Effector memory CD8-positive, alpha-beta T cell (primary cell): ENCODE data around the gene FAM167B.
A peak's percentile ranks its signal among the peaks of the same experiment; 100 is the strongest.
"Not testable (repeated sequence)": the region's sequence is repeated elsewhere in the genome, so short reads cannot be mapped to it uniquely, and the experiment has no call there.

Experiments used
- ATAC-seq: fragments of 150-1000 bp; cut with Tn5 transposase; replicated peaks from 2 replicates; pipeline ENCODE4 v1.10.0; 2021; ENCODE audit warnings: mild to moderate bottlenecking, moderate library complexity
- DNase-seq, 3 experiments: peaks; one replicate each; pipeline ENCODE4 v3.0.0; 2021
- H3K27ac Mint-ChIP-seq, 2 donors: one replicate each; pipeline ENCODE4 v1.8.0; 2022; ENCODE audit warnings: mild to moderate bottlenecking in 2 of 2, mixed read lengths in 2 of 2, moderate library complexity in 2 of 2
- H3K27me3 Mint-ChIP-seq, 2 donors: one replicate each; pipeline ENCODE4 v1.8.0; 2022; ENCODE audit warnings: mixed read lengths in 2 of 2
- H3K36me3 Mint-ChIP-seq: one replicate; pipeline ENCODE4 v1.8.0; 2022; ENCODE audit warnings: mild to moderate bottlenecking, moderate library complexity, mixed read lengths; ENCODE audit not compliant: insufficient read depth
- H3K4me1 Mint-ChIP-seq, 2 donors: one replicate each; pipeline ENCODE4 v1.8.0; 2022; ENCODE audit warnings: low read depth in 2 of 2, mixed read lengths in 2 of 2
- H3K4me3 Mint-ChIP-seq, 2 donors: one replicate each; pipeline ENCODE4 v1.8.0; 2022; ENCODE audit warnings: mild to moderate bottlenecking in 2 of 2, mixed read lengths in 2 of 2, moderate library complexity in 2 of 2
- H3K9me3 Mint-ChIP-seq, 2 donors: one replicate each; pipeline ENCODE4 v1.8.0; 2022; ENCODE audit warnings: mixed read lengths in 2 of 2

Gene FAM167B

DNA sequence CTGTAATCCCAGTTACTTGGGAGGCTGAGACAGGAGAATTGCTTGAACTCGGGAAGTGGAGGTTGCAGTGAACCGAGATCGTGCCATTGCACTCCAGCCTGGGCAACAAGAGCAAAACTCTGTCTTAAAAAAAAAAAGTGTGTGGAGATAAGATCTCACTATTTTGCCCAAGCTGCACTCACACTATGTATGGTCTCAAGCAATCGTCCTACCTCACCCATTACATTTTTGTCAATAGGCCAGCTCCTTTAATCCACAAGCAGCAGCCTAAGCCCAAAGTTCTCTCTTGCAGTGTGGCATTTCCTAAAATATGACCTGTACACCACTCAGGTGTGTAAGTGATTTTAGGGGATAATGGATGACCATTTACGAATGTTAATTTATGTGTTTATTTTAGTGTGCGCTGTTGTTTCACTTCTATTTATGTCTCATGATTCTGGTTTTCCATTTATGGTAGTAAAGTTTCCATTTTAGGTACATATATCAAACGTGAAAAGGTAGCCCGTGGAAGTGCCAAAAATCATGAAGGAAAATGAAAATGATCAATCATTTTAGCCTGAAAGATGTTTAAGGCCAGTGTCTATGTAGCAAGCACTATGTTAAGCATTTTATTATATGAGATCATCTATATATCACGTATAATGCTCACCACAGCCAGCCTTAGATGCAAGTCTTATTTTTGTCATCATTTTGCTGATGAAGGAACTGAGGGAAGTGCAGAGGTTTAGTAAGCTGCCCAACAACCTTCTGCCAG lies 9.6 kb downstream of the FAM167B start:
- Mint-ChIP-seq H3K36me3 (peaks cover 77% of the 10 kb centered on the region), H3K27ac (peak overlapping the region; percentile 91 to 94), H3K27me3 (no peaks in the 10 kb centered on the region), H3K4me3 (peak overlapping the region; percentile 75 to 79), H3K9me3 (no peaks in the 10 kb centered on the region), H3K4me1 (peaks cover 52 to 55% of the 10 kb centered on the region in 2 donors)
- ATAC-seq, result peak; percentile 19
- DNase-seq, result no peak

DNA sequence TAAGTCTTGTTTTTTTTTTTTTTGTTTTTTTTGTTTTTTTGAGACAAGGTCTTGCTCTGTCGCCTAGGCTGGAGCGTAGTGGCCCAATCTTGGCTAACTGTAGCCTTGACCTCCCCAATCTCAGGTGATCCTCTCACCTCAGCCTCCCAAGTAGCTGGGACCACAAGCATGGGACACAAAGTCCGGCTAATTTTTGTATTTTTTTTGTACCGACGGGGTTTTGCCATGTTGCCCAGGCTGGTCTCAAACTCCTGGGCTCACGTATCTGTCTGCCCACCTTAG lies 10.1 kb downstream of the FAM167B start:
- no peaks in the 10 kb centered on the region for H3K9me3 Mint-ChIP-seq

GRCh38 chr1:32263236-32263593 lies 16.2 kb downstream of the FAM167B start:
- peak overlapping the region; percentile 62 to 88 for H3K27ac Mint-ChIP-seq
- not testable (repeated sequence) for ATAC-seq, H3K27me3 Mint-ChIP-seq, DNase-seq, H3K9me3 Mint-ChIP-seq
- peaks cover 67% of the 10 kb centered on the region for H3K36me3 Mint-ChIP-seq
- peaks cover 37 to 40% of the 10 kb centered on the region in 2 donors for H3K4me1 Mint-ChIP-seq
- peak overlapping the region; percentile 64 to 72 for H3K4me3 Mint-ChIP-seq

More for the DNA sequence above, 10.1 kb downstream of the FAM167B start:
- Mint-ChIP-seq H3K4me3 (peak overlapping the region; percentile 75 to 79), H3K27me3 (no peaks in the 10 kb centered on the region), H3K4me1 (peaks cover 47 to 52% of the 10 kb centered on the region in 2 donors), H3K27ac (peak overlapping the region; percentile 91 to 94), H3K36me3 (peaks cover 77% of the 10 kb centered on the region)
- no peak for DNase-seq
- no peak for ATAC-seq

- DNase-seq (peak in 1 of 3 experiments; percentile 16), ATAC-seq (peak; percentile 90)
- Mint-ChIP-seq H3K27ac (peak overlapping the region; percentile 62 to 88), H3K27me3 (no peaks in the 10 kb centered on the region), H3K36me3 (peaks cover 62% of the 10 kb centered on the region), H3K4me3 (peak overlapping the region; percentile 64 to 72), H3K4me1 (peaks cover 37 to 40% of the 10 kb centered on the region in 2 donors), H3K9me3 (no peaks in the 10 kb centered on the region)
These were observed 16.7 kb downstream of the FAM167B start for GRCh38 chr1:32263744-32264143.

- Mint-ChIP-seq H3K4me1 (peaks cover 35 to 41% of the 10 kb centered on the region in 2 donors), H3K36me3 (peaks cover 58% of the 10 kb centered on the region), H3K4me3 (peak overlapping the region; percentile 64 to 72), H3K27ac (peak overlapping the region; percentile 62 to 93), H3K9me3 (no peaks in the 10 kb centered on the region), H3K27me3 (no peaks in the 10 kb centered on the region)
- no peak for DNase-seq
- no peak for ATAC-seq
These were observed 18.8 kb downstream of the FAM167B start for GRCh38 chr1:32265846-32266245.

- Mint-ChIP-seq H3K36me3 (peaks cover 59% of the 10 kb centered on the region), H3K9me3 (no peaks in the 10 kb centered on the region), H3K27me3 (no peaks in the 10 kb centered on the region), H3K4me1 (peaks cover 45 to 52% of the 10 kb centered on the region in 2 donors), H3K27ac (peak overlapping the region; percentile 62 to 93), H3K4me3 (peak overlapping the region; percentile 49 to 72)
- peak; percentile 35 for ATAC-seq
- DNase-seq, result no peak
These were observed 20.0 kb downstream of the FAM167B start for GRCh38 chr1:32266921-32267591.

GRCh38 chr1:32269744-32270143 lies 22.7 kb downstream of the FAM167B start:
- Mint-ChIP-seq H3K9me3 (no peaks in the 10 kb centered on the region), H3K4me1 (peaks cover 57 to 64% of the 10 kb centered on the region in 2 donors), H3K27me3 (no peaks in the 10 kb centered on the region), H3K27ac (peak overlapping the region; percentile 44 to 88), H3K4me3 (peak overlapping the region in 1 of 2 donors; percentile 31), H3K36me3 (peaks cover 67% of the 10 kb centered on the region)
- ATAC-seq (no peak), DNase-seq (no peak)

DNA sequence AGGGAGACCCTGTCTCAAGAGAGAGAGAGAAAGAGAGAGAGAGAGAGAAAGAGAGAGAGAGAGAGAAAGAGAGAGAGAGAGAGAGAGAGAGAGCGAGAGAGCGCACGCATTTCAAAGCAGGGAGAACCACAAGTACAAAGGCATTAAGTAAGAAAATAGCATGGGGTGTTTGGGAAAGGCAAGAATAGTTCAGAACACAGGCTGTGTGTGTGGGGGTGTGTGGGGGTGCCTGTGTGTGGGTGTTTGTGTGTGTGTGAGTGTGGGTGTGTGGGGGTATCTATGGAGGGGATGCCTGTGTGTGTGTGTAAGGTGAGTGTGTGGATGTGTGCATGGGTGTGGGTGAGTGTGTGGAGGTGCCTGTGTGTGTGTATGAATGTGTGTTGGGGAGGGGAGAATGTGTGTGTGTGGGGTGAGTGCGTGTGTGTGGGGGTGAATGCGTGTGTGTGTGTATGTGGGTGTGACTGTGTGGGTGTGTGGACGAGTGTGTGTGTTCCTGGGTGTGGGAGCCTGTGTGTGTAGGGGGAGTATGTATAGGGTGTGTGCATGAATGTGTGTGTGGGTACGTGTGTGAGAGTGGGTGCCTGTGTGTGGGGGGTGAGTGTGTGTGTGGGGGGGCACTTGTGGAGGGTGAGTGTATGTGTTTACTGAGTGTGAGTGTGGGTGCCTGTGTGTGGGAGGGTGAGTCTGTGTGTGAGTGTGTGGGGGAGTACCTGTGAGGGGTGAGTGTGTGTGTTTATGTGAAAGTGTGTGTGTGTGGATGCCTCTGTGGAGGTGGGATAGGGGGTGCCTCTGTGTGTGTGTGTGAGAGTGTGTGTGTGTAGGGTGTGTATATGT lies 25.8 kb downstream of the FAM167B start:
- Mint-ChIP-seq H3K27me3 (no peaks in the 10 kb centered on the region), H3K36me3 (peaks cover 82% of the 10 kb centered on the region), H3K9me3 (no peaks in the 10 kb centered on the region), H3K27ac (peak overlapping the region; percentile 91 to 96), H3K4me3 (peak overlapping the region; percentile 76 to 85), H3K4me1 (peaks cover 49 to 58% of the 10 kb centered on the region in 2 donors)
- ATAC-seq (peak; percentile 4), DNase-seq (no peak)

- DNase-seq (peak; percentile 64 to 70 (median 66)), ATAC-seq (peak; percentile 96)
- no peaks in the 10 kb centered on the region for H3K27me3 Mint-ChIP-seq
- peaks cover 49 to 58% of the 10 kb centered on the region in 2 donors for H3K4me1 Mint-ChIP-seq
- H3K36me3 Mint-ChIP-seq, result peaks cover 88% of the 10 kb centered on the region
- H3K27ac Mint-ChIP-seq, result peak overlapping the region; percentile 91 to 96
- H3K9me3 Mint-ChIP-seq, result no peaks in the 10 kb centered on the region
- H3K4me3 Mint-ChIP-seq, result peak overlapping the region; percentile 76 to 85
These were observed 26.6 kb downstream of the FAM167B start for GRCh38 chr1:32273391-32274208.

DNA sequence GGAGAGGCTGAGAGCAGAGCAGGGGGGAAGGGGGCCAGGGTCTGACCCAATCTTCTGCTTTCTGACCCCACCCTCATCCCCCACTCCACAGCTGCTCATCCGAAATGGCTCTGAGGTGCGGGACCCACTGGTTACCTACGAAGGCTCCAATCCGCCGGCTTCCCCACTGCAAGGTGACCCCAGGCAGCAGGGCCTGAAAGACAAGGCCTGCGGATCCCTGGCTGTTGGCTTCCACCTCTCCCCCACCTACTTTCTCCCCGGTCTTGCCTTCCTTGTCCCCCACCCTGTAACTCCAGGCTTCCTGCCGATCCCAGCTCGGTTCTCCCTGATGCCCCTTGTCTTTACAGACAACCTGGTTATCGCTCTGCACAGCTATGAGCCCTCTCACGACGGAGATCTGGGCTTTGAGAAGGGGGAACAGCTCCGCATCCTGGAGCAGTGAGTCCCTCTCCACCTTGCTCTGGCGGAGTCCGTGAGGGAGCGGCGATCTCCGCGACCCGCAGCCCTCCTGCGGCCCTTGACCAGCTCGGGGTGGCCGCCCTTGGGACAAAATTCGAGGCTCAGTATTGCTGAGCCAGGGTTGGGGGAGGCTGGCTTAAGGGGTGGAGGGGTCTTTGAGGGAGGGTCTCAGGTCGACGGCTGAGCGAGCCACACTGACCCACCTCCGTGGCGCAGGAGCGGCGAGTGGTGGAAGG lies 27.8 kb downstream of the FAM167B start:
- no peak for DNase-seq
- ATAC-seq, result no peak
- Mint-ChIP-seq H3K27me3 (no peaks in the 10 kb centered on the region), H3K4me1 (peaks cover 44 to 52% of the 10 kb centered on the region in 2 donors), H3K9me3 (no peaks in the 10 kb centered on the region), H3K27ac (peak overlapping the region; percentile 91 to 96), H3K36me3 (peaks cover 96% of the 10 kb centered on the region), H3K4me3 (peak overlapping the region; percentile 76 to 85)

DNA sequence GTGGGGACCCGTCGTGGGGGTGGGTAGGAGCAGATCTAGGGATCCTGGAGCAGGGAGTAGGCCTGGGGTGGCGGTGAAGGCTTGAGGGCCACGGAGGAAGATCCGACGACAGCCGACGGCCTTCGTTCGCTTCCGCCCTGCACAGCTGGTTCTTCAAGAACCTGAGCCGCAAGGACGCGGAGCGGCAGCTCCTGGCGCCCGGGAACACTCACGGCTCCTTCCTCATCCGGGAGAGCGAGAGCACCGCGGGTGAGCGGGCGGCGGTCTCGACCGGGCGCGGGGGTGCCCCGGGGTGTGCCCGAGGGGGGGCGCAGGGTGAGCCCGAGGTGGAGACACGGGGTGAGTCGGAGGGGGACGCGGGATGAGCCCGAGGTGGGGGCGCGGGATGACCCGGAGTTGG lies 28.4 kb downstream of the FAM167B start:
- Mint-ChIP-seq H3K9me3 (no peaks in the 10 kb centered on the region), H3K27me3 (no peaks in the 10 kb centered on the region), H3K27ac (peak overlapping the region in 1 of 2 donors; percentile 91), H3K4me1 (peaks cover 44 to 50% of the 10 kb centered on the region in 2 donors), H3K36me3 (peaks cover 96% of the 10 kb centered on the region), H3K4me3 (no peak overlapping the region)
- DNase-seq (no peak), ATAC-seq (no peak)

DNA sequence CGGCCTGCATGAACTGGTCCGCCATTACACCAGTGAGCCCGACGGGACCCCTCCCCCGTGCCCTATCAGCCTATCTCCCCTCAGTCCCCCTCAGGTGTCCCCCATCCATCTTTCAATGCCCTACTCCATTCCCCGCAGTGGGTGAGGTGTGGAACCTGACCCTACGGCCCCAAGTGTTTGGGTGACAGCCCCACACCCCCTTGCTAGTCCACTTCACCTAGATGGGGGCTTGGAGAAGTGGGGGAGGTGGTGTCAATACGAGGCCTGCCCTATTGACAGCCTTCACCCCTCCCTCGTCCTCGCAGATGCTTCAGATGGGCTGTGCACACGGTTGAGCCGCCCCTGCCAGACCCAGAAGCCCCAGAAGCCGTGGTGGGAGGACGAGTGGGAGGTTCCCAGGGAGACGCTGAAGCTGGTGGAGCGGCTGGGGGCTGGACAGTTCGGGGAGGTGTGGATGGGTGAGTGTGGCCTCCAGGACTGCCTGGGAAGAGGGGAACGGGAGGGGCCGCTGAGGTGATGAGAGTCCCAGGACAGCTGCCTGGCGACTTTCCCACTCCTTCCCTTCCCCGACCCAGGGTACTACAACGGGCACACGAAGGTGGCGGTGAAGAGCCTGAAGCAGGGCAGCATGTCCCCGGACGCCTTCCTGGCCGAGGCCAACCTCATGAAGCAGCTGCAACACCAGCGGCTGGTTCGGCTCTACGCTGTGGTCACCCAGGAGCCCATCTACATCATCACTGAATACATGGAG lies 29.2 kb downstream of the FAM167B start:
- H3K9me3 Mint-ChIP-seq, result no peaks in the 10 kb centered on the region

More for the DNA sequence above, 29.2 kb downstream of the FAM167B start:
- H3K27ac Mint-ChIP-seq, result peak overlapping the region; percentile 38 to 85
- H3K4me3 Mint-ChIP-seq, result no peak overlapping the region
- ATAC-seq (no peak), DNase-seq (no peak)
- H3K36me3 Mint-ChIP-seq, result peaks cover 96% of the 10 kb centered on the region
- no peaks in the 10 kb centered on the region for H3K27me3 Mint-ChIP-seq
- H3K4me1 Mint-ChIP-seq, result peaks cover 44 to 47% of the 10 kb centered on the region in 2 donors
